ENCODE data around the gene ERBB4.

GRCh38 chr2:212032032-212032431 is 506.6 kb downstream of the ERBB4 start:
- TF ChIP-seq, protein P1, sequence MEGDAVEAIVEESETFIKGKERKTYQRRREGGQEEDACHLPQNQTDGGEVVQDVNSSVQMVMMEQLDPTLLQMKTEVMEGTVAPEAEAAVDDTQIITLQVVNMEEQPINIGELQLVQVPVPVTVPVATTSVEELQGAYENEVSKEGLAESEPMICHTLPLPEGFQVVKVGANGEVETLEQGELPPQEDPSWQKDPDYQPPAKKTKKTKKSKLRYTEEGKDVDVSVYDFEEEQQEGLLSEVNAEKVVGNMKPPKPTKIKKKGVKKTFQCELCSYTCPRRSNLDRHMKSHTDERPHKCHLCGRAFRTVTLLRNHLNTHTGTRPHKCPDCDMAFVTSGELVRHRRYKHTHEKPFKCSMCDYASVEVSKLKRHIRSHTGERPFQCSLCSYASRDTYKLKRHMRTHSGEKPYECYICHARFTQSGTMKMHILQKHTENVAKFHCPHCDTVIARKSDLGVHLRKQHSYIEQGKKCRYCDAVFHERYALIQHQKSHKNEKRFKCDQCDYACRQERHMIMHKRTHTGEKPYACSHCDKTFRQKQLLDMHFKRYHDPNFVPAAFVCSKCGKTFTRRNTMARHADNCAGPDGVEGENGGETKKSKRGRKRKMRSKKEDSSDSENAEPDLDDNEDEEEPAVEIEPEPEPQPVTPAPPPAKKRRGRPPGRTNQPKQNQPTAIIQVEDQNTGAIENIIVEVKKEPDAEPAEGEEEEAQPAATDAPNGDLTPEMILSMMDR (IDR thresholded peaks at IDR 0.05): no peak
- TF ChIP-seq POLR2A (IDR thresholded peaks at IDR 0.05): no peak

All from uterus (tissue), 2 donors.